BJ (cell line): ENCODE measurements around the gene KSR1. TPM values are rescaled to one million over a fixed set of nuclear protein-coding genes. Genes with fewer than 3 reads are reported as not detected.

Experiments used
- CTCF ChIA-PET: fragments of 350-600 bp; formaldehyde crosslinking; extraction: SDS; loops from one replicate; lab custom pipeline; 2021; ENCODE audit warnings: antibody characterized with exemption, inconsistent platforms; lab: Yijun Ruan, JAX
- POLR2A ChIA-PET: fragments of 300-600 bp; sonication (Branson Sonifier 250); formaldehyde crosslinking; extraction: SDS; loops from one replicate; lab custom pipeline; 2021; ENCODE audit warnings: antibody characterized with exemption; lab: Charles Lee
- DNase-seq: peaks from one replicate; pipeline ENCODE4 v3.0.0-alpha.2; 2011; ENCODE audit warnings: low read depth
- H3K27me3 ChIP-seq: 2 replicates; pipeline ENCODE4 v1.6.0; 2011; ENCODE audit warnings: low read length; ENCODE audit not compliant: control insufficient read depth, insufficient read depth
- H3K36me3 ChIP-seq: 2 replicates; pipeline ENCODE4 v1.5.1; 2011; ENCODE audit warnings: low read length; ENCODE audit not compliant: control insufficient read depth, insufficient read depth
- H3K4me3 ChIP-seq: 2 replicates; pipeline ENCODE4 v1.5.1; 2011; ENCODE audit warnings: low read depth, mild to moderate bottlenecking, control low read depth, low read length
- polyA plus RNA-seq: library from polyadenylated mRNA; depleted of rRNA; stranded (reverse); fragments of >200 nt; gene quantifications from 2 replicates; pipeline ENCODE4 v1.2.3, GENCODE V29; 2011
- TF ChIP-seq, protein P1 (sequence below): IDR thresholded peaks from 2 replicates; pipeline ENCODE4 v1.5.1; 2011; ENCODE audit warnings: low read depth, mild to moderate bottlenecking, control low read depth, inconsistent platforms, low read length, moderate library complexity; ENCODE audit not compliant: insufficient read depth

KSR1 gene
- polyA plus RNA-seq, 1 experiment = 6.8 TPM

DNA sequence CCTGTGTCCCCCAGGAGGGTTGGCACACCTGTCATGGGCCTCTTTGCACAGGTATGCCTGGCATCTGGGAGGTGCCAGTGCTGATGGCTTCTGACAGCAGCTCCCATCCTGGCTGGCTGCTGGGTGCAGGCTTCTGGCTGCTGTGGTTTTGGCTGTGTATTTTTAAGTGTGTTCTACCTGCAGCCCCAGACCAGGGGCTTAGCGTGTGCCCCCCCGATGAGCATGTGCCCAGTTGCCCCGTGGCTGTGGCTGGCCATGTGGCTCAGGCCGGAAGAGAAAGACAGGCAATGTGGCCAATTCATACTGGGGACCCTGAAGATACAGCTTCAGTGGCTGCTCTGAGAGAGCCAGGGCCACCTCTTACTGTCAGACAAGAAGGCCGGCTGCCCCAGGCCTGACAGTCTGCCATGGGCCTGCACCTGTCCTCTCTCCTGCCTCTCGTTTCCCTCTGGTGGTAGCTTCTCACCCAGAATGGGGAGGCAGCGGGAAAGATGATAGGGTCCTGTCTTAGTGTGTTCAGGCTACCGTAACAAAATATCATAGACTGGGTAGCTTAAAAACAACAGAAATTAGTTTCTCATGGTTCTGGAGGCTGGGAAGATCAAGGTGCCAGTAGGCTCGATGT is 137.1 kb downstream of the KSR1 start:
- POLR2A ChIA-PET = no interaction called here
- CTCF ChIA-PET = interaction anchor here (1.1 to 8.4 kb wide), 3 partner anchors 8 to 213 kb away, joined by 3 to 64 read pairs (median 3); no protein-coding TSS in a partner anchor
- TF ChIP-seq, protein P1, sequence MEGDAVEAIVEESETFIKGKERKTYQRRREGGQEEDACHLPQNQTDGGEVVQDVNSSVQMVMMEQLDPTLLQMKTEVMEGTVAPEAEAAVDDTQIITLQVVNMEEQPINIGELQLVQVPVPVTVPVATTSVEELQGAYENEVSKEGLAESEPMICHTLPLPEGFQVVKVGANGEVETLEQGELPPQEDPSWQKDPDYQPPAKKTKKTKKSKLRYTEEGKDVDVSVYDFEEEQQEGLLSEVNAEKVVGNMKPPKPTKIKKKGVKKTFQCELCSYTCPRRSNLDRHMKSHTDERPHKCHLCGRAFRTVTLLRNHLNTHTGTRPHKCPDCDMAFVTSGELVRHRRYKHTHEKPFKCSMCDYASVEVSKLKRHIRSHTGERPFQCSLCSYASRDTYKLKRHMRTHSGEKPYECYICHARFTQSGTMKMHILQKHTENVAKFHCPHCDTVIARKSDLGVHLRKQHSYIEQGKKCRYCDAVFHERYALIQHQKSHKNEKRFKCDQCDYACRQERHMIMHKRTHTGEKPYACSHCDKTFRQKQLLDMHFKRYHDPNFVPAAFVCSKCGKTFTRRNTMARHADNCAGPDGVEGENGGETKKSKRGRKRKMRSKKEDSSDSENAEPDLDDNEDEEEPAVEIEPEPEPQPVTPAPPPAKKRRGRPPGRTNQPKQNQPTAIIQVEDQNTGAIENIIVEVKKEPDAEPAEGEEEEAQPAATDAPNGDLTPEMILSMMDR = no peak
- no peaks in the 10 kb centered on the region for H3K27me3 ChIP-seq
- DNase-seq = no peak
- H3K4me3 ChIP-seq = no peak overlapping the region
- peaks cover 6% of the 10 kb centered on the region for H3K36me3 ChIP-seq

DNA sequence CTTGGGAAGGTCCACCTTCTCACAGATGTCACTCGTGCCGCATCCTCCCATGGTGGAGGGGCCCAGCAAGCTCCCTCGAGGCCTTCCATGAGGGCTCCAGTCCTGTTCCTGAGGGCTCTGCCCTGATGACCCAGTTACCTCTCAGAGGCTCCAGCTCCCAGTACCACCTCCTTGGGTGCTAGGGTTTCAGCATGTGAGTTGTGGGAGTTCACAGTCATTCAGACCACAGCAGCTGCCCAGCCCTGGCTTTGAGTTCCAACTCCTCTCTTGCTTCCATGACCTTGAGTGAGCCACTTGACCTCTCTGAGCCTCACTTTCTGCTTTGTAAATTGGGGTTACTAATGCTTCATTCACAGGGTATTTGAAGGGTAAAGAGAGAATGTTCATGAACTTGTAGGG is 137.6 kb downstream of the KSR1 start:
- ChIA-PET POLR2A (interaction anchor here (0.5 kb wide), 1 partner anchor 133 kb away, joined by 3 read pairs; no protein-coding TSS in a partner anchor), CTCF (interaction anchor here (1.1 to 8.4 kb wide), 3 partner anchors 8 to 213 kb away, joined by 3 to 64 read pairs (median 3); no protein-coding TSS in a partner anchor)
- TF ChIP-seq, protein P1 = no peak
- Histone ChIP-seq H3K27me3 (no peaks in the 10 kb centered on the region), H3K36me3 (peaks cover 6% of the 10 kb centered on the region), H3K4me3 (no peak overlapping the region)
- DNase-seq = no peak

DNA sequence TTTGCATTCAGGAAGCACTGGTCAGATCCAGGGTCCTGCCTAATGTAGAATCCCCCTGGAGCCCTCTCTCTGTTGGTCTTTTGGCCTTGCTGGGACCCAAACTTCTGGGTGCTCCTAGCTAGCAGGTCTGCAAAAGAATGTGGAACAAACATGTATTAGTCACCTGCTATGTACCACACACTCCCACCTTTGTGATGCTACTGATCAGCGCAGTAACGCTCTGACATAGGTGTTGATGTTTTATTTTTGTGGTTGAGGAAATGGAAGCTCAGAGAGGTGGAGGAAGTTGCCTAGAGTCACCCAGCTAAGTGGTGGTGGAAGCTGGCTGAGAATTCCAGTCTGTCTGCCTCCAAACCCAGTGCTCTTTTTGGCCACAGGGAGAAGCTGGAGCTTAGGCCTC is 139.0 kb downstream of the KSR1 start:
- Histone ChIP-seq H3K36me3 (peaks cover 6% of the 10 kb centered on the region), H3K27me3 (no peaks in the 10 kb centered on the region), H3K4me3 (no peak overlapping the region)
- CTCF ChIA-PET = interaction anchor here (0.6 to 25.2 kb wide), 8 partner anchors 8 to 1280 kb away, joined by 3 to 415 read pairs (median 4); no protein-coding TSS in a partner anchor
- DNase-seq = no peak
- TF ChIP-seq, protein P1 = no peak
- POLR2A ChIA-PET = no interaction called here

DNA sequence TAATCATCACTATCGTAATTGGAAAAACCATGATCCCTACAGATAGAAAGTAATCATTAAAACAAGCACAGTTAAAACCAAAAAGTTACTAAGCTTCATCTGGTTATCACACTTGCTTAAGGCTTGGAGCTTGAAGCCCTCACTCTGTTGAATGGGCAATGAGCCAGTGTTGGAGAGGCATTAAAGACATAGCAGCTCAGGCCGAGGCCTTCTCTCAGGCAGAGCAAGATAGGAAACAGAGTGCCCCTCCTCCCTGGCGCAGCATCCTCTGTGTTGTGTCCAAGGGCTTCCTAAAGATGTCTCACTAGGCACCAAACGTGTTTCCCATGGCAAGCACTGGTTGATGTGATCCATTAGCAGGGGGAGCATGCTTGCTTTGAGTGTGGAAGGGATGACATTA is 139.8 kb downstream of the KSR1 start:
- ChIA-PET POLR2A (no interaction called here), CTCF (interaction anchor here (0.8 to 25.2 kb wide), 6 partner anchors 55 to 359 kb away, joined by 3 to 415 read pairs (median 4); no protein-coding TSS in a partner anchor)
- H3K27me3 ChIP-seq = no peaks in the 10 kb centered on the region
- no peak for DNase-seq
- H3K36me3 ChIP-seq = peaks cover 7% of the 10 kb centered on the region
- no peak overlapping the region for H3K4me3 ChIP-seq
- TF ChIP-seq, protein P1 = no peak

DNA sequence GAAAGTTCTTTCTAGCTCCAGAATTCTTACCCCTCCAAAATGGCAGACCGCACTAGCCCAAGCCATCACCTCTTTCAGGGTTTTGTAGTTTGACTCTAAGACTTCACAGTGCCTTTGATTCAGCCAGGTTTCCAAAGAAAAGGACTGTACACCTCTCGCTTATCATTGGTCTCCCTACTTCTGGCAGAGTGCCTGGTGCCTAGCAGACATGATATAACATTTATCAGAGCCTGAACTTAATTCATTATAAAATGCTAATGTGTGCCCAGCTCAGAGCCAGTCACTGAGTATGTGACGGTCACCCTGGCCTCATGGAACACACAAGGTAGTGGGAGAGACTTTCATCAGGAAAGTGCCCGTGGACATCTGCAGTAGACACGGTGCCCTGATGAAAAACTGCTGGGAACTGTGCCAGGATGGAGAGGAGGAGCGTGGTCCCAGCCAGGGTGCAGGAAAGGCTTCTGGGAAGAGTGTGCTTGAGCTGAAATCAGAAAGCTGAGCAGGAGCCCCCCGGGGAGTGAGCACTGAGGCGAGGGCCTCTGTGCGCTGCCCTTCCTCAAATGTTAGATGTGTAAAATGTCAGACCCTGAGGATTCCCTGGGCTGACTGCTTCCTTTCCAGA is 140.4 kb downstream of the KSR1 start:
- ChIA-PET CTCF (interaction anchor here (0.8 to 25.2 kb wide), 12 partner anchors 28 to 360 kb away, joined by 3 to 415 read pairs (median 6); partner anchors contain the start of gene KSR1), POLR2A (no interaction called here)
- Histone ChIP-seq H3K4me3 (no peak overlapping the region), H3K36me3 (peaks cover 7% of the 10 kb centered on the region), H3K27me3 (no peaks in the 10 kb centered on the region)
- DNase-seq = no peak
- TF ChIP-seq, protein P1 = no peak
